ENCODE data around the gene C4orf50.

Gene C4orf50

GRCh38 chr4:6041800-6042199 is 23.6 kb upstream of the C4orf50 start:
- POLR2A ChIA-PET, result no interaction called here

GRCh38 chr4:6038711-6039110 is 20.5 kb upstream of the C4orf50 start:
- ChIA-PET CTCF (no interaction called here), POLR2A (no interaction called here)
- no peak for DNase-seq (ENCODE audit: low read depth, low spot score)
- no peak overlapping the region for H3K4me3 ChIP-seq (ENCODE audit: low read depth, low read length)
- TF ChIP-seq, protein P1, sequence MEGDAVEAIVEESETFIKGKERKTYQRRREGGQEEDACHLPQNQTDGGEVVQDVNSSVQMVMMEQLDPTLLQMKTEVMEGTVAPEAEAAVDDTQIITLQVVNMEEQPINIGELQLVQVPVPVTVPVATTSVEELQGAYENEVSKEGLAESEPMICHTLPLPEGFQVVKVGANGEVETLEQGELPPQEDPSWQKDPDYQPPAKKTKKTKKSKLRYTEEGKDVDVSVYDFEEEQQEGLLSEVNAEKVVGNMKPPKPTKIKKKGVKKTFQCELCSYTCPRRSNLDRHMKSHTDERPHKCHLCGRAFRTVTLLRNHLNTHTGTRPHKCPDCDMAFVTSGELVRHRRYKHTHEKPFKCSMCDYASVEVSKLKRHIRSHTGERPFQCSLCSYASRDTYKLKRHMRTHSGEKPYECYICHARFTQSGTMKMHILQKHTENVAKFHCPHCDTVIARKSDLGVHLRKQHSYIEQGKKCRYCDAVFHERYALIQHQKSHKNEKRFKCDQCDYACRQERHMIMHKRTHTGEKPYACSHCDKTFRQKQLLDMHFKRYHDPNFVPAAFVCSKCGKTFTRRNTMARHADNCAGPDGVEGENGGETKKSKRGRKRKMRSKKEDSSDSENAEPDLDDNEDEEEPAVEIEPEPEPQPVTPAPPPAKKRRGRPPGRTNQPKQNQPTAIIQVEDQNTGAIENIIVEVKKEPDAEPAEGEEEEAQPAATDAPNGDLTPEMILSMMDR (IDR thresholded peaks at IDR 0.05; ENCODE audit: insufficient read depth, low read length, missing control alignments), result no peak

More at GRCh38 chr4:6041800-6042199, 23.6 kb upstream of the C4orf50 start:
- DNase-seq (ENCODE audit: low read depth, low spot score), result no peak
- H3K4me3 ChIP-seq (ENCODE audit: low read depth, low read length), result no peak overlapping the region
- CTCF ChIA-PET, result no interaction called here
- TF ChIP-seq, protein P1 (IDR thresholded peaks at IDR 0.05; ENCODE audit: insufficient read depth, low read length, missing control alignments), result no peak

GRCh38 chr4:6035786-6036185 is 17.6 kb upstream of the C4orf50 start:
- TF ChIP-seq, protein P1 (IDR thresholded peaks at IDR 0.05; ENCODE audit: insufficient read depth, low read length, missing control alignments), result no peak
- DNase-seq (ENCODE audit: low read depth, low spot score), result no peak
- no peak overlapping the region for H3K4me3 ChIP-seq (ENCODE audit: low read depth, low read length)
- CTCF ChIA-PET, result no interaction called here
- POLR2A ChIA-PET, result no interaction called here

- no peak overlapping the region for H3K4me3 ChIP-seq (ENCODE audit: low read depth, low read length)
- ChIA-PET CTCF (no interaction called here), POLR2A (no interaction called here)
- DNase-seq (ENCODE audit: low read depth, low spot score), result no peak
- TF ChIP-seq, protein P1 (IDR thresholded peaks at IDR 0.05; ENCODE audit: insufficient read depth, low read length, missing control alignments), result no peak
Measured at GRCh38 chr4:6033381-6033780, 15.2 kb upstream of the C4orf50 start.

DNA sequence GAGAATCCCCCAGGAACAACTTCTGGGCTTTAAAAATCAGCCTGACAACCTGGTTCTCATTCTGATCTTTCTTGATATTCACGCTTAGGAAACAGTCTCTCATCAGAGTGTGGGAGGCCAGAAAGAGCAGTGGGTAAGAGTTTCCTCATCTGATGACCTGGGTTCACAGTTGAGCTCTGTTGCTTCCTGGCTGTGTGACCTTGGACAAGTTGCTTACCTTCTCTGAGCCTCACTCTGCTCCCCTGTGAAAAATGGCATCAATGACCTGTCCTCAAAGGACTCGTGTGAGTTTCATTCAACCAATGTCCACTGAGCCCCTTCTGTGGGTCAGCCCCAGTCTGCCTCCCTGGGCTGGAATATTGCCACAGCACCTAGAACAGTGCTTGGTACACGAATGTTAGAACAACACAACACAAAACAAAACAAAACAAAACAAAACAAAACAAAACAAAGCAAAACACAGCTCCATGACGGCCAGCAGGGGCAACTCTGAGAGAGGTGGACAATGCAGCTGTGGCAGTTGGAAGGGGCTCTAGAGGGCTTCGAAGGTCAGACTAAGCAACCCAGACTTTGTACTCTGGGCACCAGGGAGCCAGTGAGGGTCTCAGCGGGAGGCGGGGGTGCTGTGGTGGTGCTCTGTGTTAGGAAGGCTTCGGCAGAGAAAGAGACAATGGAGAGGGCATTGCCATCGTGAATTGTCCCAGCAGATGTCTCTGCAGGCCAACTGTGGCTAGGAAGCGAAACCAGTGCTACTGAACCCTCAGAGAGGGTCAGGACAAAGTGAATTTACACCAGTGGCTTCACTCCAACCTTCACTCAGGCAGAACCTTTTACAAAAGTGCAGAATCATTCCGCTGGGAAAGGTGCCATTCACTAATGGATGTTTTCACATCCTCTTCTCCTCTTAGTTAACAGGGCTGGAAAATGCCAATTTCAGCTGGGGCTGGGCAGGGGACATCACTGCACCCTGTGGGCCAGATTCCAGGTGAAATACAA is 14.3 kb upstream of the C4orf50 start:
- H3K4me3 ChIP-seq (ENCODE audit: low read depth, low read length), result no peak overlapping the region
- no peak for DNase-seq (ENCODE audit: low read depth, low spot score)
- CTCF ChIA-PET, result interaction anchor here (1.6 kb wide), 1 partner anchor 13 kb away, joined by 6 read pairs; no protein-coding TSS in a partner anchor
- TF ChIP-seq, protein P1 (IDR thresholded peaks at IDR 0.05; ENCODE audit: insufficient read depth, low read length, missing control alignments), result no peak
- POLR2A ChIA-PET, result no interaction called here

- no peak for DNase-seq (ENCODE audit: low read depth, low spot score)
- POLR2A ChIA-PET, result no interaction called here
- TF ChIP-seq, protein P1 (IDR thresholded peaks at IDR 0.05; ENCODE audit: insufficient read depth, low read length, missing control alignments), result no peak
- no peak overlapping the region for H3K4me3 ChIP-seq (ENCODE audit: low read depth, low read length)
- CTCF ChIA-PET, result interaction anchor here (1.6 kb wide), 1 partner anchor 12 kb away, joined by 6 read pairs; no protein-coding TSS in a partner anchor
Measured at GRCh38 chr4:6031846-6032245, 13.6 kb upstream of the C4orf50 start.

Measured in AG04449 (cell line).